Transverse colon (tissue), 4 donors: ENCODE measurements around the gene SIX3. TPM values are rescaled to one million over a fixed set of nuclear protein-coding genes. Genes with fewer than 3 reads are reported as not detected.

Source experiments
- DNase-seq: peaks from one replicate; pipeline ENCODE4 v3.0.0-alpha.2; 2019
- H3K27ac ChIP-seq, 4 donors: fragments of 200-600 bp; sonication (generic); 2 replicates each; pipeline ENCODE4 v1.5.1; 2016 to 2018; ENCODE audit warnings: inconsistent platforms in 4 of 4
- H3K27me3 ChIP-seq: fragments of 200-600 bp; sonication (generic); 2 replicates; pipeline ENCODE4 v1.5.1; 2017; ENCODE audit warnings: inconsistent platforms
- H3K36me3 ChIP-seq, 4 donors: fragments of 200-600 bp; sonication (generic); 2 replicates each; pipeline ENCODE4 v1.5.1; 2017 to 2019; ENCODE audit warnings: inconsistent platforms in 4 of 4
- H3K4me1 ChIP-seq, 4 donors: fragments of 200-600 bp; sonication (generic); 2 replicates each; pipeline ENCODE4 v1.5.1; 2017 to 2020; ENCODE audit warnings: inconsistent platforms in 4 of 4
- H3K4me3 ChIP-seq, 4 donors: fragments of 200-600 bp; sonication (generic); 1 replicate in 1 of 4; 2 replicates in 3 of 4; pipeline versions ENCODE4 v1.5.1 to v1.6.1; 2017 to 2019; ENCODE audit warnings: inconsistent platforms in 4 of 4
- H3K9me3 ChIP-seq, 2 donors: fragments of 200-600 bp; sonication (generic); 2 replicates each; pipeline ENCODE4 v1.5.1; 2017 to 2019; ENCODE audit warnings: inconsistent platforms in 2 of 2
- EP300 ChIP-seq: sonication (generic); formaldehyde crosslinking; IDR thresholded peaks from one replicate; pipeline ENCODE4 v1.6.1; 2017; ENCODE audit warnings: antibody characterized with exemption, low read depth
- POLR2A ChIP-seq: fragments of 450-650 bp; IDR thresholded peaks from one replicate; pipeline ENCODE4 v1.6.1; 2016; ENCODE audit warnings: antibody characterized with exemption, mild to moderate bottlenecking, moderate library complexity
- POLR2AphosphoS5 ChIP-seq, 3 donors: sonication (generic); formaldehyde crosslinking; IDR thresholded peaks; one replicate each; pipeline ENCODE4 v1.6.1; 2016; ENCODE audit warnings: antibody characterized with exemption in 3 of 3
- WGBS, 2 donors: methylation state at CpG; one replicate each; pipeline ENCODE4 v1.1.5; 2018; ENCODE audit warnings: low coverage in 1 of 2; 5-methylcytosine and 5-hydroxymethylcytosine counted together
- in situ Hi-C, 4 donors: fragments of 200-750 bp; cut with MboI; loops; one replicate each; pipeline versions ENCODE4 v1.15.0 to v1.15.1; 2017; ENCODE audit warnings: low sequenced_read_pairs in 3 of 4, low pct_ligation_motif_present in 1 of 4, low pct_unique_long_range_greater_than_20kb in 1 of 4
- intact Hi-C: fragments of 100-400 bp; cut with DNase I; formaldehyde crosslinking; loops from one replicate; pipeline ENCODE4 v1.15.1; 2023; ENCODE audit warnings: low total_unique reads
- total RNA-seq, 4 donors: library from RNA; depleted of rRNA; stranded (reverse); fragments of >200 nt; gene quantifications; one replicate each; pipeline ENCODE4 v1.1.0, GENCODE V29; 2016
- TF ChIP-seq, protein P1 (sequence below), 5 experiments: fragments of 200-600 bp in 3 of 5; fragments of 450-650 bp in 2 of 5; sonication (generic) in 3 of 5; IDR thresholded peaks; 1 replicate in 2 of 5; 2 replicates in 3 of 5; pipeline ENCODE4 v1.5.1; 2016 to 2017; ENCODE audit warnings: antibody characterized with exemption in 5 of 5, inconsistent platforms in 3 of 5, mild to moderate bottlenecking in 2 of 5, moderate library complexity in 1 of 5

The SIX3 gene
- total RNA-seq, 4 donors from 2014 or later: not detected

GRCh38 chr2:44950646-44951045 is 9.1 kb downstream of the SIX3 start:
- peaks cover 100% of the 10 kb centered on the region for H3K27me3 ChIP-seq
- no peaks in the 10 kb centered on the region for H3K36me3 ChIP-seq
- in situ Hi-C loops: loop anchor here (10.0 to 25.0 kb wide), 4 partner anchors 463 to 913 kb away; no protein-coding TSS in a partner anchor
- DNase-seq: no peak
- no peak overlapping the region for H3K4me3 ChIP-seq
- WGBS, 2 donors: 44 to 54% methylated on average over 2 to 3 of the region's 3 CpGs
- H3K9me3 ChIP-seq: no peaks in the 10 kb centered on the region
- no peak for TF ChIP-seq POLR2A
- TF ChIP-seq EP300: no peak
- TF ChIP-seq POLR2AphosphoS5 (IDR thresholded peaks at IDR 0.05): no peak
- TF ChIP-seq, protein P1, sequence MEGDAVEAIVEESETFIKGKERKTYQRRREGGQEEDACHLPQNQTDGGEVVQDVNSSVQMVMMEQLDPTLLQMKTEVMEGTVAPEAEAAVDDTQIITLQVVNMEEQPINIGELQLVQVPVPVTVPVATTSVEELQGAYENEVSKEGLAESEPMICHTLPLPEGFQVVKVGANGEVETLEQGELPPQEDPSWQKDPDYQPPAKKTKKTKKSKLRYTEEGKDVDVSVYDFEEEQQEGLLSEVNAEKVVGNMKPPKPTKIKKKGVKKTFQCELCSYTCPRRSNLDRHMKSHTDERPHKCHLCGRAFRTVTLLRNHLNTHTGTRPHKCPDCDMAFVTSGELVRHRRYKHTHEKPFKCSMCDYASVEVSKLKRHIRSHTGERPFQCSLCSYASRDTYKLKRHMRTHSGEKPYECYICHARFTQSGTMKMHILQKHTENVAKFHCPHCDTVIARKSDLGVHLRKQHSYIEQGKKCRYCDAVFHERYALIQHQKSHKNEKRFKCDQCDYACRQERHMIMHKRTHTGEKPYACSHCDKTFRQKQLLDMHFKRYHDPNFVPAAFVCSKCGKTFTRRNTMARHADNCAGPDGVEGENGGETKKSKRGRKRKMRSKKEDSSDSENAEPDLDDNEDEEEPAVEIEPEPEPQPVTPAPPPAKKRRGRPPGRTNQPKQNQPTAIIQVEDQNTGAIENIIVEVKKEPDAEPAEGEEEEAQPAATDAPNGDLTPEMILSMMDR (IDR thresholded peaks at IDR 0.05): no peak
- H3K27ac ChIP-seq: no peak overlapping the region
- intact Hi-C loops: loop anchor here (5.0 kb wide), 1 partner anchor 468 kb away; no protein-coding TSS in a partner anchor
- peaks cover 14 to 33% (median 28%) of the 10 kb centered on the region in 4 donors for H3K4me1 ChIP-seq

DNA sequence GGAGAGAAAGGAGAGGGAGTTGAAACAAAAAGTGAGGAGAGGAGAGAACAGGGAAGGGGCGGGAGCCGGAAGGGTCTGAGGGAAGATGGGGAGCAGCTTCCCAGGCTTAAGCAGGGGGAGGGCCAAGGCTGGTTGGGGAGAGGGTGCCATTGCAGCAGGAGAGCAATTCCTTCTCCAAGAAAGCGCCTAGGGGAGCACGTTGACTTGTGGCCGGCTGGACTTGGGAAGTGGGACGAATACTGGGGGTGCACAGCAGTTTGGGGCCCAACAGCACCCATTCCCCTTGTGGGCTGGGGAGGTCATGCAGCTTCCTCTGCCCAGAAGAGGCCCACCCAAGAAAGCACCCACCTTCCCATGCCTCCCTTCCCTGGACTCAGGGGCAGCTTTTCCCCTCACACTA is 9.6 kb downstream of the SIX3 start:
- WGBS, 2 donors: 75 to 79% methylated on average over 6 of the region's 6 CpGs

GRCh38 chr2:44951714-44952113 is 10.2 kb downstream of the SIX3 start:
- Histone ChIP-seq H3K27me3 (peaks cover 98% of the 10 kb centered on the region), H3K4me1 (peaks cover 14 to 38% (median 29%) of the 10 kb centered on the region in 4 donors), H3K27ac (no peak overlapping the region), H3K9me3 (no peaks in the 10 kb centered on the region), H3K36me3 (no peaks in the 10 kb centered on the region), H3K4me3 (peak overlapping the region in 3 of 4 donors; percentile 3 to 43 (median 23))
- in situ Hi-C loops: loop anchor here (10.0 to 25.0 kb wide), 4 partner anchors 464 to 914 kb away; no protein-coding TSS in a partner anchor
- 49 to 64% methylated on average over 5 to 8 of the region's 8 CpGs for WGBS, 2 donors
- TF ChIP-seq, protein P1 (IDR thresholded peaks at IDR 0.05): no peak
- TF ChIP-seq POLR2AphosphoS5 (IDR thresholded peaks at IDR 0.05) (no peak), EP300 (no peak), POLR2A (no peak)
- intact Hi-C loops: loop anchor here (5.0 kb wide), 1 partner anchor 469 kb away; no protein-coding TSS in a partner anchor
- DNase-seq: no peak

More for the DNA sequence above, 9.6 kb downstream of the SIX3 start:
- H3K4me1 ChIP-seq: peaks cover 14 to 38% (median 29%) of the 10 kb centered on the region in 4 donors
- H3K36me3 ChIP-seq: no peaks in the 10 kb centered on the region
- no peak overlapping the region for H3K4me3 ChIP-seq
- in situ Hi-C loops (loop anchor here (10.0 to 25.0 kb wide), 4 partner anchors 464 to 914 kb away; no protein-coding TSS in a partner anchor), intact Hi-C loops (loop anchor here (5.0 kb wide), 1 partner anchor 469 kb away; no protein-coding TSS in a partner anchor)
- TF ChIP-seq EP300: no peak
- TF ChIP-seq POLR2AphosphoS5 (IDR thresholded peaks at IDR 0.05): no peak
- TF ChIP-seq POLR2A: no peak
- H3K9me3 ChIP-seq: no peaks in the 10 kb centered on the region
- H3K27me3 ChIP-seq: peaks cover 100% of the 10 kb centered on the region
- no peak for DNase-seq
- no peak overlapping the region for H3K27ac ChIP-seq

- Histone ChIP-seq H3K4me1 (peaks cover 14 to 38% (median 29%) of the 10 kb centered on the region in 4 donors), H3K27me3 (peaks cover 94% of the 10 kb centered on the region), H3K27ac (no peak overlapping the region), H3K4me3 (peak overlapping the region in 3 of 4 donors; percentile 3 to 43 (median 23)), H3K9me3 (no peaks in the 10 kb centered on the region), H3K36me3 (no peaks in the 10 kb centered on the region)
- WGBS, 2 donors: 4% methylated on average over 57 of the region's 59 CpGs; no CpG with 5 or more reads in 1 of the 2 donors
- in situ Hi-C loops: loop anchor here (10.0 to 25.0 kb wide), 4 partner anchors 465 to 915 kb away; no protein-coding TSS in a partner anchor
- intact Hi-C loops: loop anchor here (5.0 kb wide), 1 partner anchor 470 kb away; no protein-coding TSS in a partner anchor
- DNase-seq: peak; percentile 24
- no peak for TF ChIP-seq POLR2A
- TF ChIP-seq, protein P1 (IDR thresholded peaks at IDR 0.05): peak; percentile 45 to 66 (median 58)
- no peak for TF ChIP-seq POLR2AphosphoS5 (IDR thresholded peaks at IDR 0.05)
These were observed 10.8 kb downstream of the SIX3 start for GRCh38 chr2:44952143-44952805.
